ENCODE data around the gene NKAPL.

NKAPL gene

DNA sequence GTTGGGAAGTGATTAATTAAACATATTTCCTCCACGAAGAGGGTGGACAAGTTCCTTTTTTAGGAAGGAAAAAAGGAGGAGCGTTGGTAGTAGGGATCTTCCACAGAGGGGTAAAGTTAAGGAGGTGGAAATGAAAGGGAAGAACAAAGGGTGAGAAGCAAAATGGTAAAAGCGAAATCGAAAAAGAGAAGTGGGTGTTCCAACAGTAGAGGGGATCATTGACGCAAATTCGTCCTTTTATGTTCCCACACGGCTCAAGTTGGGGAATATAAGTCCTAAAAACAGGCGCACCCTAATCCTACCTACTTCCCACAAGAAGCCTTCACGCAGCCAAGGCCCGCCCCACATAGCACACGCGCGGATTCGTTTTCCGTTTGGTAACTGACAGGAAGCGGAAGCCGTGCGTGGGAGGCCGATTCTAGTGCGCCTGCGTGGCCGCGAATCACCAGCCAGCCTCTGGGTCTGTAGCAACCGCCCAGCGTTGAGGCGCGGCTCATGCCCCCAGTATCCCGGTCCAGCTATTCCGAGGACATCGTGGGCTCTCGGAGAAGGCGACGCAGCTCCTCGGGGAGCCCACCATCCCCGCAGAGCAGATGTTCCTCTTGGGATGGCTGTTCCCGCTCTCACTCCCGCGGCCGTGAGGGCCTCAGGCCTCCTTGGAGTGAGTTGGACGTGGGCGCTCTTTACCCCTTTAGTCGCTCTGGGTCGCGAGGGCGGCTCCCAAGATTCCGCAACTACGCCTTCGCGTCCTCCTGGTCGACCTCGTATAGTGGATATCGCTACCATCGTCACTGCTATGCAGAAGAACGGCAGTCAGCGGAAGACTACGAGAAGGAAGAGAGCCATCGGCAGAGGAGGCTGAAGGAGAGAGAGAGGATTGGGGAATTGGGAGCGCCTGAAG is at the start of gene NKAPL:
Gene NKAPL, plus strand, starts transcription at position 421 of the 901 bp plus-strand sequence. Its CDS starts 75 bp downstream, at position 496.
- TF ChIP-seq, protein P1, sequence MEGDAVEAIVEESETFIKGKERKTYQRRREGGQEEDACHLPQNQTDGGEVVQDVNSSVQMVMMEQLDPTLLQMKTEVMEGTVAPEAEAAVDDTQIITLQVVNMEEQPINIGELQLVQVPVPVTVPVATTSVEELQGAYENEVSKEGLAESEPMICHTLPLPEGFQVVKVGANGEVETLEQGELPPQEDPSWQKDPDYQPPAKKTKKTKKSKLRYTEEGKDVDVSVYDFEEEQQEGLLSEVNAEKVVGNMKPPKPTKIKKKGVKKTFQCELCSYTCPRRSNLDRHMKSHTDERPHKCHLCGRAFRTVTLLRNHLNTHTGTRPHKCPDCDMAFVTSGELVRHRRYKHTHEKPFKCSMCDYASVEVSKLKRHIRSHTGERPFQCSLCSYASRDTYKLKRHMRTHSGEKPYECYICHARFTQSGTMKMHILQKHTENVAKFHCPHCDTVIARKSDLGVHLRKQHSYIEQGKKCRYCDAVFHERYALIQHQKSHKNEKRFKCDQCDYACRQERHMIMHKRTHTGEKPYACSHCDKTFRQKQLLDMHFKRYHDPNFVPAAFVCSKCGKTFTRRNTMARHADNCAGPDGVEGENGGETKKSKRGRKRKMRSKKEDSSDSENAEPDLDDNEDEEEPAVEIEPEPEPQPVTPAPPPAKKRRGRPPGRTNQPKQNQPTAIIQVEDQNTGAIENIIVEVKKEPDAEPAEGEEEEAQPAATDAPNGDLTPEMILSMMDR (IDR thresholded peaks at IDR 0.05): no peak

GRCh38 chr6:28209753-28210535 is 49.2 kb upstream of the NKAPL start:
- TF ChIP-seq, protein P1 (IDR thresholded peaks at IDR 0.05): no peak

- TF ChIP-seq, protein P1 (IDR thresholded peaks at IDR 0.05): no peak
These were observed 47.1 kb upstream of the NKAPL start for GRCh38 chr6:28211840-28212509.

- TF ChIP-seq, protein P1 (IDR thresholded peaks at IDR 0.05): peak; percentile 51; the same call in 1 of the 2 replicates
These were observed 46.4 kb upstream of the NKAPL start for GRCh38 chr6:28212510-28213212.

- TF ChIP-seq, protein P1 (IDR thresholded peaks at IDR 0.05): no peak
These were observed 45.9 kb upstream of the NKAPL start for GRCh38 chr6:28213213-28213523.

GRCh38 chr6:28215425-28215824 is 43.7 kb upstream of the NKAPL start:
- TF ChIP-seq, protein P1 (IDR thresholded peaks at IDR 0.05): no peak

- TF ChIP-seq, protein P1 (IDR thresholded peaks at IDR 0.05): no peak
These were observed 41.2 kb upstream of the NKAPL start for GRCh38 chr6:28217890-28218289.
